Panc1 (cell line): ENCODE measurements around the gene SLCO1B3.

Experiments used
- CTCF ChIP-seq: fragments of 450-650 bp; IDR thresholded peaks from 2 replicates; pipeline ENCODE4 v1.5.1; 2017; ENCODE audit warnings: mild to moderate bottlenecking
- POLR2AphosphoS5 ChIP-seq: IDR thresholded peaks from 2 replicates; pipeline ENCODE4 v1.6.1; 2012; ENCODE audit warnings: mild to moderate bottlenecking, low read depth, low read length, moderate library complexity

DNA sequence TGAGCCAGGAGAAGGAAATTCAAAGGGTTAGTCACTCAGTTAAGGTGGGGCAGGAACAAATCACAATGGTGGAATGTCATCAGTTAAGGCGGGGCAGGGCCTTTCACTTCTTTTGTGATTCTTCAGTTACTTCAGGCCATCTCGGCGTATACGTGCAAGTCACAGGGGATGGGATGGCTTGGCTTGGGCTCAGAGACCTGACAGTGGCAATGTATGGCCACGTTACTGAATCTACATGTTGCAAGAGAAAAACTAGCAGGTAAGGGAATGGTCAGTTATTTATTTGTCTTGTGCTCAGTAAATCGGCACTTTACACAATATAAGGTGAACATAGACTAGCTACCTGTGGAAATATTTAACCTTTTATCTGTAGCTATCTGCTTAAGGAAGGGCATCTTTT, 11.9 kb downstream of the SLCO1B3 start:
- TF ChIP-seq CTCF (no peak), POLR2AphosphoS5 (no peak)
